ENCODE data around the gene SPTLC1.
A peak's percentile ranks its signal among the peaks of the same experiment; 100 is the strongest.

SPTLC1 gene

GRCh38 chr9:92141144-92142129, 26.2 kb upstream of the SPTLC1 start:
- TF ChIP-seq TCF12 (IDR thresholded peaks at IDR 0.05; ENCODE audit: low read depth) (no peak), EP300 (IDR thresholded peaks at IDR 0.05; ENCODE audit: borderline replicate concordance) (no peak), TAF1 (IDR thresholded peaks at IDR 0.05; ENCODE audit: low read depth) (no peak), NFIC (IDR thresholded peaks at IDR 0.05) (no peak), EGR1 (IDR thresholded peaks at IDR 0.05) (no peak), CEBPB (IDR thresholded peaks at IDR 0.05) (no peak), REST (IDR thresholded peaks at IDR 0.05; ENCODE audit: low read depth) (no peak), YY1 (IDR thresholded peaks at IDR 0.05; ENCODE audit: low read depth) (no peak), RAD21 (IDR thresholded peaks at IDR 0.05; ENCODE audit: low read depth) (no peak), FOXM1 (IDR thresholded peaks at IDR 0.05; ENCODE audit: borderline replicate concordance, low read depth) (no peak), USF1 (IDR thresholded peaks at IDR 0.05) (no peak)

GRCh38 chr9:92140754-92141143, 25.5 kb upstream of the SPTLC1 start:
- TF ChIP-seq ZBTB7A (IDR thresholded peaks at IDR 0.05; ENCODE audit: low read depth) (peak; percentile 44; the same call in 1 of the 2 replicates), CEBPB (IDR thresholded peaks at IDR 0.05) (no peak)

GRCh38 chr9:92140074-92140753, 25.0 kb upstream of the SPTLC1 start:
- TF ChIP-seq USF1 (IDR thresholded peaks at IDR 0.05) (no peak), TCF12 (IDR thresholded peaks at IDR 0.05; ENCODE audit: low read depth) (no peak; the same call in 1 of the 2 replicates), MAX (IDR thresholded peaks at IDR 0.05) (peak; percentile 97), RAD21 (IDR thresholded peaks at IDR 0.05; ENCODE audit: low read depth) (peak; percentile 83), FOXM1 (IDR thresholded peaks at IDR 0.05; ENCODE audit: borderline replicate concordance, low read depth) (no peak), TEAD4 (IDR thresholded peaks at IDR 0.05) (no peak), EP300 (IDR thresholded peaks at IDR 0.05; ENCODE audit: borderline replicate concordance) (no peak), YY1 (IDR thresholded peaks at IDR 0.05; ENCODE audit: low read depth) (no peak), EGR1 (IDR thresholded peaks at IDR 0.05) (no peak), TAF1 (IDR thresholded peaks at IDR 0.05; ENCODE audit: low read depth) (no peak), NFIC (IDR thresholded peaks at IDR 0.05) (no peak)

GRCh38 chr9:92138157-92138959, 23.1 kb upstream of the SPTLC1 start:
- TF ChIP-seq ZBTB7A (IDR thresholded peaks at IDR 0.05; ENCODE audit: low read depth): 0 out of 2 replicates have a peak, but pooled peaks have one; percentile 30
- no peak for TF ChIP-seq EGR1 (IDR thresholded peaks at IDR 0.05)
- peak; percentile 72 for TF ChIP-seq RAD21 (IDR thresholded peaks at IDR 0.05; ENCODE audit: low read depth)

GRCh38 chr9:92136184-92136858, 21.1 kb upstream of the SPTLC1 start:
- TF ChIP-seq USF1 (IDR thresholded peaks at IDR 0.05) (no peak), MAX (IDR thresholded peaks at IDR 0.05) (no peak), ZBTB7A (IDR thresholded peaks at IDR 0.05; ENCODE audit: low read depth) (no peak), EP300 (IDR thresholded peaks at IDR 0.05; ENCODE audit: borderline replicate concordance) (no peak), FOXM1 (IDR thresholded peaks at IDR 0.05; ENCODE audit: borderline replicate concordance, low read depth) (no peak), EGR1 (IDR thresholded peaks at IDR 0.05) (no peak), TEAD4 (IDR thresholded peaks at IDR 0.05) (no peak), TCF12 (IDR thresholded peaks at IDR 0.05; ENCODE audit: low read depth) (no peak), NFIC (IDR thresholded peaks at IDR 0.05) (no peak), RAD21 (IDR thresholded peaks at IDR 0.05; ENCODE audit: low read depth) (no peak), TAF1 (IDR thresholded peaks at IDR 0.05; ENCODE audit: low read depth) (no peak), REST (IDR thresholded peaks at IDR 0.05; ENCODE audit: low read depth) (no peak), YY1 (IDR thresholded peaks at IDR 0.05; ENCODE audit: low read depth) (no peak)

Data from Ishikawa (cell line).